Measurements from ENCODE around the gene PLB1. TPM values are rescaled to one million over a fixed set of nuclear protein-coding genes. Genes with fewer than 3 reads are reported as not detected.

The PLB1 gene
- total RNA-seq, 2 experiments from 2014 or later, result not detected

GRCh38 chr2:28462122-28462521 lies 33.7 kb upstream of the PLB1 start:
- BruUV-seq (replicated peaks), result no TSS peak
- intact Hi-C loops (cut with micrococcal nuclease; ENCODE audit: unreplicated experiment), result no loop called here
- no peaks in the 10 kb centered on the region for H4K20me1 ChIP-seq (ENCODE audit: insufficient read depth, low read length)
- CTCF ChIA-PET (ENCODE audit: unreplicated experiment), result no interaction called here
- no peak overlapping the region for H2AFZ ChIP-seq (ENCODE audit: low read length)
- TF ChIP-seq EZH2phosphoT487 (IDR thresholded peaks at IDR 0.05; ENCODE audit: borderline replicate concordance, low read depth, low read length) (no peak), CTCF (conservative IDR thresholded peaks at IDR 0.05; ENCODE audit: low read length) (no peak)
- no peak for DNase-seq (ENCODE audit: low spot score)
- POLR2A ChIA-PET, result no interaction called here
- H3K79me2 ChIP-seq (ENCODE audit: insufficient read depth, low read depth, low read length), result no peaks in the 10 kb centered on the region
- no peak overlapping the region for H3K27ac ChIP-seq (ENCODE audit: low read depth, low read length, poor library complexity, severe bottlenecking)
- no peaks in the 10 kb centered on the region for H3K36me3 ChIP-seq (ENCODE audit: insufficient read depth, low read length)
- no peaks in the 10 kb centered on the region for H3K4me1 ChIP-seq (ENCODE audit: insufficient read depth, low read length, poor library complexity, severe bottlenecking)
- H3K4me2 ChIP-seq (ENCODE audit: low read length), result no peak overlapping the region
- no peaks in the 10 kb centered on the region for H3K9me2 ChIP-seq (ENCODE audit: insufficient read depth, low read length)
- no peak overlapping the region for H3K4me3 ChIP-seq (ENCODE audit: low read depth, low read length, poor library complexity, severe bottlenecking)
- no peaks in the 10 kb centered on the region for H3K9me3 ChIP-seq (ENCODE audit: low read length)

GRCh38 chr2:28463211-28463816 lies 32.5 kb upstream of the PLB1 start:
- Histone ChIP-seq H3K4me1 (ENCODE audit: insufficient read depth, low read length, poor library complexity, severe bottlenecking) (no peaks in the 10 kb centered on the region), H3K4me2 (ENCODE audit: low read length) (no peak overlapping the region), H3K36me3 (ENCODE audit: insufficient read depth, low read length) (no peaks in the 10 kb centered on the region), H4K20me1 (ENCODE audit: insufficient read depth, low read length) (no peaks in the 10 kb centered on the region), H3K79me2 (ENCODE audit: insufficient read depth, low read depth, low read length) (no peaks in the 10 kb centered on the region), H2AFZ (ENCODE audit: low read length) (no peak overlapping the region), H3K27ac (ENCODE audit: low read depth, low read length, poor library complexity, severe bottlenecking) (no peak overlapping the region), H3K4me3 (ENCODE audit: low read depth, low read length, poor library complexity, severe bottlenecking) (no peak overlapping the region), H3K9me2 (ENCODE audit: insufficient read depth, low read length) (no peaks in the 10 kb centered on the region), H3K9me3 (ENCODE audit: low read length) (no peaks in the 10 kb centered on the region)
- POLR2A ChIA-PET, result interaction anchor here (0.7 kb wide), 1 partner anchor 13 kb away, joined by 3 read pairs; no protein-coding TSS in a partner anchor
- no peak for DNase-seq (ENCODE audit: low spot score)
- intact Hi-C loops (cut with micrococcal nuclease; ENCODE audit: unreplicated experiment), result no loop called here
- BruUV-seq (replicated peaks), result no TSS peak
- TF ChIP-seq CTCF (conservative IDR thresholded peaks at IDR 0.05; ENCODE audit: low read length) (no peak), EZH2phosphoT487 (IDR thresholded peaks at IDR 0.05; ENCODE audit: borderline replicate concordance, low read depth, low read length) (no peak)
- CTCF ChIA-PET (ENCODE audit: unreplicated experiment), result no interaction called here

GRCh38 chr2:28463893-28464292 lies 32.0 kb upstream of the PLB1 start:
- no peak for TF ChIP-seq EZH2phosphoT487 (IDR thresholded peaks at IDR 0.05; ENCODE audit: borderline replicate concordance, low read depth, low read length)
- TF ChIP-seq CTCF (conservative IDR thresholded peaks at IDR 0.05; ENCODE audit: low read length), result no peak
- no peak overlapping the region for H3K27ac ChIP-seq (ENCODE audit: low read depth, low read length, poor library complexity, severe bottlenecking)
- no peak overlapping the region for H2AFZ ChIP-seq (ENCODE audit: low read length)
- H3K79me2 ChIP-seq (ENCODE audit: insufficient read depth, low read depth, low read length), result no peaks in the 10 kb centered on the region
- CTCF ChIA-PET (ENCODE audit: unreplicated experiment), result no interaction called here
- H3K36me3 ChIP-seq (ENCODE audit: insufficient read depth, low read length), result no peaks in the 10 kb centered on the region
- H3K9me3 ChIP-seq (ENCODE audit: low read length), result no peaks in the 10 kb centered on the region
- H3K4me2 ChIP-seq (ENCODE audit: low read length), result no peak overlapping the region
- POLR2A ChIA-PET, result no interaction called here
- no peak for DNase-seq (ENCODE audit: low spot score)
- intact Hi-C loops (cut with micrococcal nuclease; ENCODE audit: unreplicated experiment), result no loop called here
- BruUV-seq (replicated peaks), result no TSS peak
- no peaks in the 10 kb centered on the region for H4K20me1 ChIP-seq (ENCODE audit: insufficient read depth, low read length)
- no peaks in the 10 kb centered on the region for H3K9me2 ChIP-seq (ENCODE audit: insufficient read depth, low read length)
- no peak overlapping the region for H3K4me3 ChIP-seq (ENCODE audit: low read depth, low read length, poor library complexity, severe bottlenecking)
- H3K4me1 ChIP-seq (ENCODE audit: insufficient read depth, low read length, poor library complexity, severe bottlenecking), result no peaks in the 10 kb centered on the region
